ENCODE measurements around the gene DUSP8.

DNA sequence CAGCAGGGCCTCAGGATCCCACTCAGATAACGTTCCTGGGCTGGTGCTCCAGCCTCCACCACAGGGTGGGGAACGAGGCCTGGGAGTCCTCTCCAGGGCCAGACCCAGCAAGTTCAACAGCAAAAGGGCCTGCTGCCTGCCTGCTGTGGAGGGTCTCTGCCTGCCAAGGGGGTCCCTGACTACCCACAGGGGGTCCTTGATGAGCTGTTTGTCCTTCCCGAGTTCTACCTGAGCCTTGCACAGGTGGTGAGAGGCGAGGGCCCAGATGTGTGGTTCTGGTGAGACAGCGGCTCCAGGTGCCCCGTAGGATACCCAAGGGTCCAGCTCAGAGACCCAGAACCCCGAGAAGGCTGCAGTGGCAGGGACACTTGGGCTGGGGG, 4.4 kb downstream of the DUSP8 start:
- TF ChIP-seq EZH2 (IDR thresholded peaks at IDR 0.05; ENCODE audit: insufficient read depth, poor library complexity, severe bottlenecking) (no peak), EZH2phosphoT487 (IDR thresholded peaks at IDR 0.05; ENCODE audit: insufficient read depth, low read depth) (no peak)
